Testis (tissue), 2 donors: ENCODE data around the gene KIF16B.

ENCODE experiments used
- CTCF ChIP-seq, 3 experiments: fragments of 450-650 bp in 2 of 3; fragments of 200-600 bp in 1 of 3; sonication (generic) in 1 of 3; IDR thresholded peaks; one replicate each; pipeline ENCODE4 v1.5.1; 2016 to 2019; ENCODE audit warnings: antibody characterized with exemption in 3 of 3, mild to moderate bottlenecking in 2 of 3, moderate library complexity in 1 of 3
- POLR2A ChIP-seq: fragments of 450-650 bp; IDR thresholded peaks from one replicate; pipeline ENCODE4 v1.6.1; 2017; ENCODE audit warnings: antibody characterized with exemption, mild to moderate bottlenecking, moderate library complexity

GRCh38 chr20:16622501-16622900, 49.3 kb upstream of the KIF16B start:
- TF ChIP-seq CTCF (IDR thresholded peaks at IDR 0.05) (no peak), POLR2A (no peak)
